Activated CD4-positive, CD25-positive, alpha-beta regulatory T cell treated with anti-CD3 and anti-CD28 coated beads, Interleukin-2, amount 50 U/mL, for 72 hours (primary cell): ENCODE results near the gene NNMT.

Experiments used
- DNase-seq: peaks from one replicate; pipeline ENCODE4 v3.0.0; 2021

The NNMT gene

GRCh38 chr11:114263513-114264170, 32.6 kb upstream of the NNMT start:
- DNase-seq, result no peak

GRCh38 chr11:114264381-114264780, 31.8 kb upstream of the NNMT start:
- no peak for DNase-seq

- no peak for DNase-seq
Observed at GRCh38 chr11:114265122-114265878, 30.9 kb upstream of the NNMT start.

GRCh38 chr11:114269498-114269897, 26.7 kb upstream of the NNMT start:
- no peak for DNase-seq

GRCh38 chr11:114270531-114271270, 25.5 kb upstream of the NNMT start:
- DNase-seq, result no peak

GRCh38 chr11:114271316-114271715, 24.9 kb upstream of the NNMT start:
- DNase-seq, result no peak

GRCh38 chr11:114272311-114272710, 23.9 kb upstream of the NNMT start:
- no peak for DNase-seq

- DNase-seq, result no peak
Observed at GRCh38 chr11:114273071-114273470, 23.1 kb upstream of the NNMT start.

GRCh38 chr11:114273890-114274635, 22.1 kb upstream of the NNMT start:
- no peak for DNase-seq

- DNase-seq, result no peak
Observed at GRCh38 chr11:114274637-114275036, 21.6 kb upstream of the NNMT start.

GRCh38 chr11:114275280-114275679, 20.9 kb upstream of the NNMT start:
- DNase-seq, result no peak

GRCh38 chr11:114276077-114276476, 20.1 kb upstream of the NNMT start:
- no peak for DNase-seq

GRCh38 chr11:114277637-114278341, 18.4 kb upstream of the NNMT start:
- no peak for DNase-seq

GRCh38 chr11:114278342-114279065, 17.7 kb upstream of the NNMT start:
- DNase-seq, result no peak

- DNase-seq, result no peak
Observed at GRCh38 chr11:114279792-114280546, 16.2 kb upstream of the NNMT start.

- DNase-seq, result no peak
Observed at GRCh38 chr11:114280696-114281095, 15.5 kb upstream of the NNMT start.

- no peak for DNase-seq
Observed at GRCh38 chr11:114281388-114281956, 14.7 kb upstream of the NNMT start.

GRCh38 chr11:114282488-114282887, 13.7 kb upstream of the NNMT start:
- DNase-seq, result no peak

- no peak for DNase-seq
Observed at GRCh38 chr11:114283422-114283821, 12.8 kb upstream of the NNMT start.

GRCh38 chr11:114284021-114284420, 12.2 kb upstream of the NNMT start:
- DNase-seq, result no peak

GRCh38 chr11:114284914-114285313, 11.3 kb upstream of the NNMT start:
- DNase-seq, result no peak
